Measurements from ENCODE around the gene TBC1D8. TPM values are rescaled to one million over a fixed set of nuclear protein-coding genes. Genes with fewer than 3 reads are reported as not detected.
A peak's percentile ranks its signal among the peaks of the same experiment; 100 is the strongest.

TBC1D8 gene
- total and polyA plus RNA-seq, 2 of the 13 experiments (the other 11 are each of a cell fraction or from before 2014, with no cell fraction given): 45.1 to 95.4 TPM

DNA sequence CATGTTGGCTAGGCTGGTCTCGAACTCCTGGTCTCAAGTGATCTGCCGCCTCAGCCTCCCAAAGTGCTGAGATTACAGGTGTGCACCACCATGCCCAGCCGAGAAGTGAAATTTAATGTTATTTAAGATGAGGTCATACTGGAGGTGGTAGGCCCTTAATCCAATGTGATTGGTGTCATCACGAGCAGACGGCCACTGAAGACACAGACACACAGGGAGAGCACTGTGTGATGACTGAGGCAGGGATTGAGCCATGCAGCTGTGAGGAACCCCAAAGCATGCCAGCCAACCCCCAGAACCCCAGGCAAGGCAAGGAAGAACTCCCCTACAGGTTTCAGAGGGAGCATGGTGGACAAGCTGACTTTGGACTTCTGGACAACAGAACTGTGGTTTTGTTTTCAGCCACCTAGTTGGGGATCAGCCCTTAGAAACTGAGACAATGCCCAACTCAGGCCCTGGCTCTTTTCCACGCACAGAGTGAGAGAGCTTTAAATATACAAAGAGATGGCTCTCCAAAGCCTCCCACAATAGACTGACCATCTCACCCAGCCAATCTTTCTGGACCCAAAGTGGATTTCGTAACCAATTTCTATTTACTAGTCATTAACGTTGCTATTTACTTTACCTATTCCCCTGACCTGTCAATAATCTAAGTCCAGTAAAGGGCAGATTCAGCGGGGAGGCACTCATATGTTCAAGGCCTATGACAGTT lies 34.2 kb downstream of the TBC1D8 start (continued):
- no peak for TF ChIP-seq ZNF557 (CRISPR knock-in tag; IDR thresholded peaks at IDR 0.05)
- TF ChIP-seq ZNF605 (CRISPR knock-in tag; IDR thresholded peaks at IDR 0.05): peak; percentile 98
- TF ChIP-seq, protein P1, sequence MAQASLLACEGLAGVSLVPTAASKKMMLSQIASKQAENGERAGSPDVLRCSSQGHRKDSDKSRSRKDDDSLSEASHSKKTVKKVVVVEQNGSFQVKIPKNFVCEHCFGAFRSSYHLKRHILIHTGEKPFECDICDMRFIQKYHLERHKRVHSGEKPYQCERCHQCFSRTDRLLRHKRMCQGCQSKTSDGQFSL (CRISPR knock-in tag; IDR thresholded peaks at IDR 0.05): no peak
- TF ChIP-seq RARA (CRISPR knock-in tag; IDR thresholded peaks at IDR 0.05): peak; percentile 97
- TF ChIP-seq, protein P2, sequence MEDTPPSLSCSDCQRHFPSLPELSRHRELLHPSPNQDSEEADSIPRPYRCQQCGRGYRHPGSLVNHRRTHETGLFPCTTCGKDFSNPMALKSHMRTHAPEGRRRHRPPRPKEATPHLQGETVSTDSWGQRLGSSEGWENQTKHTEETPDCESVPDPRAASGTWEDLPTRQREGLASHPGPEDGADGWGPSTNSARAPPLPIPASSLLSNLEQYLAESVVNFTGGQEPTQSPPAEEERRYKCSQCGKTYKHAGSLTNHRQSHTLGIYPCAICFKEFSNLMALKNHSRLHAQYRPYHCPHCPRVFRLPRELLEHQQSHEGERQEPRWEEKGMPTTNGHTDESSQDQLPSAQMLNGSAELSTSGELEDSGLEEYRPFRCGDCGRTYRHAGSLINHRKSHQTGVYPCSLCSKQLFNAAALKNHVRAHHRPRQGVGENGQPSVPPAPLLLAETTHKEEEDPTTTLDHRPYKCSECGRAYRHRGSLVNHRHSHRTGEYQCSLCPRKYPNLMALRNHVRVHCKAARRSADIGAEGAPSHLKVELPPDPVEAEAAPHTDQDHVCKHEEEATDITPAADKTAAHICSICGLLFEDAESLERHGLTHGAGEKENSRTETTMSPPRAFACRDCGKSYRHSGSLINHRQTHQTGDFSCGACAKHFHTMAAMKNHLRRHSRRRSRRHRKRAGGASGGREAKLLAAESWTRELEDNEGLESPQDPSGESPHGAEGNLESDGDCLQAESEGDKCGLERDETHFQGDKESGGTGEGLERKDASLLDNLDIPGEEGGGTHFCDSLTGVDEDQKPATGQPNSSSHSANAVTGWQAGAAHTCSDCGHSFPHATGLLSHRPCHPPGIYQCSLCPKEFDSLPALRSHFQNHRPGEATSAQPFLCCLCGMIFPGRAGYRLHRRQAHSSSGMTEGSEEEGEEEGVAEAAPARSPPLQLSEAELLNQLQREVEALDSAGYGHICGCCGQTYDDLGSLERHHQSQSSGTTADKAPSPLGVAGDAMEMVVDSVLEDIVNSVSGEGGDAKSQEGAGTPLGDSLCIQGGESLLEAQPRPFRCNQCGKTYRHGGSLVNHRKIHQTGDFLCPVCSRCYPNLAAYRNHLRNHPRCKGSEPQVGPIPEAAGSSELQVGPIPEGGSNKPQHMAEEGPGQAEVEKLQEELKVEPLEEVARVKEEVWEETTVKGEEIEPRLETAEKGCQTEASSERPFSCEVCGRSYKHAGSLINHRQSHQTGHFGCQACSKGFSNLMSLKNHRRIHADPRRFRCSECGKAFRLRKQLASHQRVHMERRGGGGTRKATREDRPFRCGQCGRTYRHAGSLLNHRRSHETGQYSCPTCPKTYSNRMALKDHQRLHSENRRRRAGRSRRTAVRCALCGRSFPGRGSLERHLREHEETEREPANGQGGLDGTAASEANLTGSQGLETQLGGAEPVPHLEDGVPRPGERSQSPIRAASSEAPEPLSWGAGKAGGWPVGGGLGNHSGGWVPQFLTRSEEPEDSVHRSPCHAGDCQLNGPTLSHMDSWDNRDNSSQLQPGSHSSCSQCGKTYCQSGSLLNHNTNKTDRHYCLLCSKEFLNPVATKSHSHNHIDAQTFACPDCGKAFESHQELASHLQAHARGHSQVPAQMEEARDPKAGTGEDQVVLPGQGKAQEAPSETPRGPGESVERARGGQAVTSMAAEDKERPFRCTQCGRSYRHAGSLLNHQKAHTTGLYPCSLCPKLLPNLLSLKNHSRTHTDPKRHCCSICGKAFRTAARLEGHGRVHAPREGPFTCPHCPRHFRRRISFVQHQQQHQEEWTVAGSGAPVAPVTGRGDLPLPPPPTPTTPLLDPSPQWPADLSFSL (CRISPR knock-in tag; IDR thresholded peaks at IDR 0.05): peak; percentile 67
- peak; percentile 99 for TF ChIP-seq PHF21A (CRISPR knock-in tag; IDR thresholded peaks at IDR 0.05)
- TF ChIP-seq ISX (CRISPR knock-in tag; conservative IDR thresholded peaks at IDR 0.05): no peak
- peak; percentile 52; the same call in 1 of the 2 replicates for TF ChIP-seq ZNF24 (IDR thresholded peaks at IDR 0.05)
- TF ChIP-seq, protein P3, sequence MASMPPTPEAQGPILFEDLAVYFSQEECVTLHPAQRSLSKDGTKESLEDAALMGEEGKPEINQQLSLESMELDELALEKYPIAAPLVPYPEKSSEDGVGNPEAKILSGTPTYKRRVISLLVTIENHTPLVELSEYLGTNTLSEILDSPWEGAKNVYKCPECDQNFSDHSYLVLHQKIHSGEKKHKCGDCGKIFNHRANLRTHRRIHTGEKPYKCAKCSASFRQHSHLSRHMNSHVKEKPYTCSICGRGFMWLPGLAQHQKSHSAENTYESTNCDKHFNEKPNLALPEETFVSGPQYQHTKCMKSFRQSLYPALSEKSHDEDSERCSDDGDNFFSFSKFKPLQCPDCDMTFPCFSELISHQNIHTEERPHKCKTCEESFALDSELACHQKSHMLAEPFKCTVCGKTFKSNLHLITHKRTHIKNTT (CRISPR knock-in tag; IDR thresholded peaks at IDR 0.05): no peak
- TF ChIP-seq, protein P4, sequence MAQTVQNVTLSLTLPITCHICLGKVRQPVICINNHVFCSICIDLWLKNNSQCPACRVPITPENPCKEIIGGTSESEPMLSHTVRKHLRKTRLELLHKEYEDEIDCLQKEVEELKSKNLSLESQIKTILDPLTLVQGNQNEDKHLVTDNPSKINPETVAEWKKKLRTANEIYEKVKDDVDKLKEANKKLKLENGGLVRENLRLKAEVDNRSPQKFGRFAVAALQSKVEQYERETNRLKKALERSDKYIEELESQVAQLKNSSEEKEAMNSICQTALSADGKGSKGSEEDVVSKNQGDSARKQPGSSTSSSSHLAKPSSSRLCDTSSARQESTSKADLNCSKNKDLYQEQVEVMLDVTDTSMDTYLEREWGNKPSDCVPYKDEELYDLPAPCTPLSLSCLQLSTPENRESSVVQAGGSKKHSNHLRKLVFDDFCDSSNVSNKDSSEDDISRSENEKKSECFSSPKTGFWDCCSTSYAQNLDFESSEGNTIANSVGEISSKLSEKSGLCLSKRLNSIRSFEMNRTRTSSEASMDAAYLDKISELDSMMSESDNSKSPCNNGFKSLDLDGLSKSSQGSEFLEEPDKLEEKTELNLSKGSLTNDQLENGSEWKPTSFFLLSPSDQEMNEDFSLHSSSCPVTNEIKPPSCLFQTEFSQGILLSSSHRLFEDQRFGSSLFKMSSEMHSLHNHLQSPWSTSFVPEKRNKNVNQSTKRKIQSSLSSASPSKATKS (CRISPR knock-in tag; IDR thresholded peaks at IDR 0.05): peak; percentile 90; the same call in 1 of the 2 replicates
- TF ChIP-seq KMT2B (CRISPR knock-in tag; IDR thresholded peaks at IDR 0.05): peak; percentile 72; the same call in 1 of the 2 replicates
- TF ChIP-seq PAF1 (CRISPR knock-in tag; IDR thresholded peaks at IDR 0.05): no peak
- no peak for TF ChIP-seq ZFYVE20 (CRISPR knock-in tag; IDR thresholded peaks at IDR 0.05; ENCODE audit: borderline replicate concordance, low read depth)
- peak; percentile 75 for TF ChIP-seq ARNT2 (CRISPR knock-in tag; IDR thresholded peaks at IDR 0.05; ENCODE audit: low read depth)
- TF ChIP-seq ADNP (CRISPR knock-in tag; IDR thresholded peaks at IDR 0.05): no peak
- peak; percentile 93 for TF ChIP-seq RFXAP (CRISPR knock-in tag; IDR thresholded peaks at IDR 0.05; ENCODE audit: borderline replicate concordance)
- no peak for TF ChIP-seq ZNF879 (CRISPR knock-in tag; IDR thresholded peaks at IDR 0.05)
- TF ChIP-seq, protein P5, sequence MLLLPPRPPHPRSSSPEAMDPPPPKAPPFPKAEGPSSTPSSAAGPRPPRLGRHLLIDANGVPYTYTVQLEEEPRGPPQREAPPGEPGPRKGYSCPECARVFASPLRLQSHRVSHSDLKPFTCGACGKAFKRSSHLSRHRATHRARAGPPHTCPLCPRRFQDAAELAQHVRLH (CRISPR knock-in tag; IDR thresholded peaks at IDR 0.05; ENCODE audit: borderline replicate concordance, low read depth): peak; percentile 76; the same call in 1 of the 2 replicates
- peak; percentile 99 for TF ChIP-seq TBX2 (CRISPR knock-in tag; IDR thresholded peaks at IDR 0.05; ENCODE audit: borderline replicate concordance)
- no peak for TF ChIP-seq ZNF792 (CRISPR knock-in tag; IDR thresholded peaks at IDR 0.05)
- TF ChIP-seq NFE2L2 (IDR thresholded peaks at IDR 0.05; ENCODE audit: low read length): no peak

All from HepG2 (cell line).